HAP-1 (cell line): Measurements from ENCODE around the gene SPATA31E1.

Source experiments
- DNase-seq, 2 experiments: peaks; one replicate each; pipeline ENCODE4 v3.0.0-alpha.2; 2016 to 2020; ENCODE audit warnings: low spot score in 2 of 2
- H3K27me3 ChIP-seq: fragments of 250-450 bp; sonication (Bioruptor Pico); 2 replicates; pipeline ENCODE4 v1.5.1; 2020; ENCODE audit warnings: low read depth, mild to moderate bottlenecking, moderate library complexity
- H3K36me3 ChIP-seq: fragments of 250-450 bp; sonication (Bioruptor Pico); replicated peaks from 2 replicates; pipeline ENCODE4 v1.5.1; 2020; ENCODE audit warnings: mild to moderate bottlenecking
- H3K4me1 ChIP-seq: fragments of 250-450 bp; sonication (Bioruptor Pico); 2 replicates; pipeline ENCODE4 v1.5.1; 2020; ENCODE audit warnings: mild to moderate bottlenecking
- H3K4me3 ChIP-seq: fragments of 250-450 bp; sonication (Bioruptor Pico); 2 replicates; pipeline ENCODE4 v1.5.1; 2020; ENCODE audit warnings: mild to moderate bottlenecking, moderate library complexity
- H3K9me3 ChIP-seq: fragments of 250-450 bp; sonication (Bioruptor Pico); 2 replicates; pipeline ENCODE4 v1.5.1; 2020; ENCODE audit warnings: mild to moderate bottlenecking, moderate library complexity
- in situ Hi-C: fragments of 300-500 bp; cut with MboI; formaldehyde crosslinking; loops from 3 replicates; pipeline ENCODE4 v1.14.3; 2020; ENCODE audit warnings: low sequenced_read_pairs, inconsistent platforms, mixed read lengths

Gene SPATA31E1

GRCh38 chr9:87869082-87869481 lies 13.6 kb upstream of the SPATA31E1 start:
- no peak for DNase-seq
- Histone ChIP-seq H3K4me3 (no peak overlapping the region), H3K9me3 (no peaks in the 10 kb centered on the region), H3K27me3 (0 out of 2 replicates have a peak, but pooled peaks cover 5% of the 10 kb centered on the region), H3K4me1 (no peaks in the 10 kb centered on the region), H3K36me3 (no peaks in the 10 kb centered on the region)
- in situ Hi-C loops = no loop called here

- H3K4me1 ChIP-seq = no peaks in the 10 kb centered on the region
- in situ Hi-C loops = no loop called here
- H3K9me3 ChIP-seq = no peaks in the 10 kb centered on the region
- no peak for DNase-seq
- no peaks in the 10 kb centered on the region for H3K27me3 ChIP-seq
- H3K4me3 ChIP-seq = no peak overlapping the region
- no peaks in the 10 kb centered on the region for H3K36me3 ChIP-seq
Observed at GRCh38 chr9:87871425-87872078, 11.1 kb upstream of the SPATA31E1 start.

GRCh38 chr9:87872079-87872624 lies 10.5 kb upstream of the SPATA31E1 start:
- no peak for DNase-seq
- H3K27me3 ChIP-seq = no peaks in the 10 kb centered on the region
- in situ Hi-C loops = no loop called here

GRCh38 chr9:87873607-87874303 lies 8.9 kb upstream of the SPATA31E1 start:
- no peak overlapping the region for H3K4me3 ChIP-seq
- no peaks in the 10 kb centered on the region for H3K4me1 ChIP-seq
- DNase-seq = no peak
- H3K36me3 ChIP-seq = no peaks in the 10 kb centered on the region
- no peaks in the 10 kb centered on the region for H3K27me3 ChIP-seq
- in situ Hi-C loops = no loop called here
- H3K9me3 ChIP-seq = no peaks in the 10 kb centered on the region; the same call in 1 of the 2 replicates

More at GRCh38 chr9:87872079-87872624, 10.5 kb upstream of the SPATA31E1 start:
- H3K36me3 ChIP-seq = no peaks in the 10 kb centered on the region
- H3K4me3 ChIP-seq = no peak overlapping the region
- H3K9me3 ChIP-seq = no peaks in the 10 kb centered on the region; the same call in 1 of the 2 replicates
- no peaks in the 10 kb centered on the region for H3K4me1 ChIP-seq

GRCh38 chr9:87874304-87874623 lies 8.4 kb upstream of the SPATA31E1 start:
- in situ Hi-C loops = no loop called here
- DNase-seq = no peak
- no peaks in the 10 kb centered on the region for H3K27me3 ChIP-seq
- H3K4me3 ChIP-seq = no peak overlapping the region
- no peaks in the 10 kb centered on the region for H3K4me1 ChIP-seq
- no peaks in the 10 kb centered on the region; the same call in 1 of the 2 replicates for H3K9me3 ChIP-seq
- H3K36me3 ChIP-seq = no peaks in the 10 kb centered on the region

- Histone ChIP-seq H3K27me3 (no peaks in the 10 kb centered on the region), H3K36me3 (no peaks in the 10 kb centered on the region), H3K9me3 (no peaks in the 10 kb centered on the region; the same call in 1 of the 2 replicates), H3K4me3 (no peak overlapping the region), H3K4me1 (no peaks in the 10 kb centered on the region)
- in situ Hi-C loops = no loop called here
- no peak for DNase-seq
Observed at GRCh38 chr9:87875060-87875459, 7.6 kb upstream of the SPATA31E1 start.

GRCh38 chr9:87875831-87876545 lies 6.7 kb upstream of the SPATA31E1 start:
- DNase-seq = no peak
- H3K36me3 ChIP-seq = no peaks in the 10 kb centered on the region
- H3K9me3 ChIP-seq = no peaks in the 10 kb centered on the region; the same call in 1 of the 2 replicates
- no peak overlapping the region for H3K4me3 ChIP-seq
- H3K27me3 ChIP-seq = no peaks in the 10 kb centered on the region
- in situ Hi-C loops = no loop called here
- no peaks in the 10 kb centered on the region for H3K4me1 ChIP-seq

- no peaks in the 10 kb centered on the region for H3K27me3 ChIP-seq
- no peaks in the 10 kb centered on the region for H3K4me1 ChIP-seq
- H3K36me3 ChIP-seq = no peaks in the 10 kb centered on the region
- H3K4me3 ChIP-seq = no peak overlapping the region
- in situ Hi-C loops = no loop called here
- no peak for DNase-seq
- no peaks in the 10 kb centered on the region; the same call in 1 of the 2 replicates for H3K9me3 ChIP-seq
Observed at GRCh38 chr9:87876708-87877107, 6.0 kb upstream of the SPATA31E1 start.

- Histone ChIP-seq H3K4me1 (no peaks in the 10 kb centered on the region), H3K36me3 (no peaks in the 10 kb centered on the region), H3K4me3 (no peak overlapping the region), H3K27me3 (no peaks in the 10 kb centered on the region), H3K9me3 (no peaks in the 10 kb centered on the region; the same call in 1 of the 2 replicates)
- peak in 1 of 2 experiments; percentile 65 for DNase-seq
- in situ Hi-C loops = no loop called here
Observed at GRCh38 chr9:87878989-87879511, 3.6 kb upstream of the SPATA31E1 start.

- no peak overlapping the region for H3K4me3 ChIP-seq
- H3K27me3 ChIP-seq = no peaks in the 10 kb centered on the region
- H3K9me3 ChIP-seq = no peaks in the 10 kb centered on the region; the same call in 1 of the 2 replicates
- H3K36me3 ChIP-seq = no peaks in the 10 kb centered on the region
- no peaks in the 10 kb centered on the region for H3K4me1 ChIP-seq
- no peak for DNase-seq
- in situ Hi-C loops = no loop called here
Observed at GRCh38 chr9:87880116-87880515, 2.6 kb upstream of the SPATA31E1 start.

GRCh38 chr9:87880683-87881082 lies 2.0 kb upstream of the SPATA31E1 start:
- no peaks in the 10 kb centered on the region for H3K27me3 ChIP-seq
- no peak overlapping the region for H3K4me3 ChIP-seq
- no peaks in the 10 kb centered on the region for H3K4me1 ChIP-seq
- in situ Hi-C loops = no loop called here
- no peak for DNase-seq
- H3K9me3 ChIP-seq = no peaks in the 10 kb centered on the region; the same call in 1 of the 2 replicates
- no peaks in the 10 kb centered on the region for H3K36me3 ChIP-seq

- no peaks in the 10 kb centered on the region for H3K27me3 ChIP-seq
- DNase-seq = no peak
- no peak overlapping the region for H3K4me3 ChIP-seq
- in situ Hi-C loops = no loop called here
- no peaks in the 10 kb centered on the region for H3K4me1 ChIP-seq
- H3K36me3 ChIP-seq = no peaks in the 10 kb centered on the region
- no peaks in the 10 kb centered on the region for H3K9me3 ChIP-seq
Observed at GRCh38 chr9:87883274-87883673, 597 bp downstream of the SPATA31E1 start.

- in situ Hi-C loops = no loop called here
- Histone ChIP-seq H3K4me3 (no peak overlapping the region), H3K27me3 (no peaks in the 10 kb centered on the region), H3K9me3 (no peaks in the 10 kb centered on the region), H3K4me1 (no peaks in the 10 kb centered on the region), H3K36me3 (no peaks in the 10 kb centered on the region)
- no peak for DNase-seq
Observed at GRCh38 chr9:87883990-87884389, 1.3 kb downstream of the SPATA31E1 start.
